Mesenchymal stem cell (in vitro differentiated cells and primary cell): ENCODE measurements around the gene CATSPER3.

Experiments used
- DNase-seq: peaks from one replicate; pipeline ENCODE4 v3.0.0-alpha.2; 2013
- H2AFZ ChIP-seq: one replicate; pipeline ENCODE4 v1.6.1; 2013; ENCODE audit warnings: low read depth, mild to moderate bottlenecking, control low read depth, inconsistent platforms, low read length, moderate library complexity
- H2AK5ac ChIP-seq: 2 replicates; pipeline ENCODE4 v1.6.1; 2013; ENCODE audit warnings: low read length, moderate library complexity, mild to moderate bottlenecking, inconsistent platforms; ENCODE audit not compliant: severe bottlenecking
- H2BK120ac ChIP-seq: one replicate; pipeline ENCODE4 v1.6.1; 2013; ENCODE audit warnings: low read depth, mild to moderate bottlenecking, inconsistent platforms, low read length, moderate library complexity
- H2BK12ac ChIP-seq, 2 experiments: one replicate each; pipeline ENCODE4 v1.6.1; 2013; ENCODE audit warnings: inconsistent platforms in 2 of 2, low read length in 2 of 2, mild to moderate bottlenecking in 2 of 2, moderate library complexity in 2 of 2, control low read depth in 1 of 2
- H2BK15ac ChIP-seq: one replicate; pipeline ENCODE4 v1.6.1; 2013; ENCODE audit warnings: mild to moderate bottlenecking, low read depth, inconsistent platforms; ENCODE audit not compliant: poor library complexity, severe bottlenecking
- H2BK5ac ChIP-seq: 2 replicates; pipeline ENCODE4 v1.6.1; 2013; ENCODE audit warnings: low read depth, mild to moderate bottlenecking, low read length, control low read depth, inconsistent platforms; ENCODE audit not compliant: poor library complexity, severe bottlenecking
- H3K14ac ChIP-seq, 2 experiments: one replicate each; pipeline ENCODE4 v1.6.1; 2013; ENCODE audit warnings: inconsistent platforms in 2 of 2, low read length in 2 of 2, control low read depth in 1 of 2, mild to moderate bottlenecking in 1 of 2, moderate library complexity in 1 of 2
- H3K18ac ChIP-seq, 2 experiments: one replicate each; pipeline ENCODE4 v1.6.1; 2013; ENCODE audit warnings: inconsistent platforms in 2 of 2, low read length in 2 of 2, control low read depth in 1 of 2, low read depth in 1 of 2, mild to moderate bottlenecking in 1 of 2
- H3K23ac ChIP-seq, 2 experiments: one replicate each; pipeline ENCODE4 v1.6.1; 2013; ENCODE audit warnings: inconsistent platforms in 2 of 2, low read length in 2 of 2, mild to moderate bottlenecking in 2 of 2, moderate library complexity in 2 of 2, control low read depth in 1 of 2
- H3K27ac ChIP-seq: 2 replicates; pipeline ENCODE4 v1.5.1; 2013; ENCODE audit warnings: mild to moderate bottlenecking, moderate library complexity, low read length, control low read depth, inconsistent platforms; ENCODE audit not compliant: poor library complexity, severe bottlenecking
- H3K27me3 ChIP-seq, 2 experiments: 2 replicates each; pipeline versions ENCODE4 v1.6.1 to v1.7.0; 2013; ENCODE audit warnings: low read length in 2 of 2, mild to moderate bottlenecking in 2 of 2, moderate library complexity in 2 of 2, control low read depth in 1 of 2, inconsistent platforms in 1 of 2; ENCODE audit not compliant: control insufficient read depth in 1 of 2, insufficient read depth in 1 of 2
- H3K36me3 ChIP-seq, 2 experiments: 2 replicates each; pipeline versions ENCODE4 v1.6.1 to v1.7.0; 2013; ENCODE audit warnings: low read length in 2 of 2, control low read depth in 1 of 2, inconsistent platforms in 1 of 2, low read depth in 1 of 2, mild to moderate bottlenecking in 1 of 2; ENCODE audit not compliant: insufficient read depth in 2 of 2, control insufficient read depth in 1 of 2
- H3K4ac ChIP-seq, 2 experiments: one replicate each; pipeline ENCODE4 v1.6.1; 2013; ENCODE audit warnings: inconsistent platforms in 2 of 2, low read length in 2 of 2, mild to moderate bottlenecking in 2 of 2, moderate library complexity in 2 of 2, control low read depth in 1 of 2, low read depth in 1 of 2
- H3K4me1 ChIP-seq: 2 replicates; pipeline ENCODE4 v1.6.1; 2013; ENCODE audit warnings: low read depth, low read length, control low read depth; ENCODE audit not compliant: control insufficient read depth, insufficient read depth
- H3K4me2 ChIP-seq: 2 replicates; pipeline ENCODE4 v1.6.1; 2013; ENCODE audit warnings: low read length, mild to moderate bottlenecking, inconsistent platforms; ENCODE audit not compliant: poor library complexity, severe bottlenecking
- H3K4me3 ChIP-seq, 2 experiments: 2 replicates each; pipeline versions ENCODE4 v1.5.1 to v1.7.0; 2013; ENCODE audit warnings: low read length in 2 of 2, mild to moderate bottlenecking in 2 of 2, control low read depth in 1 of 2, low read depth in 1 of 2; ENCODE audit not compliant: insufficient read depth in 1 of 2
- H3K79me1 ChIP-seq: replicated peaks from 2 replicates; pipeline ENCODE4 v1.6.1; 2013; ENCODE audit warnings: mild to moderate bottlenecking, control low read depth, low read length, inconsistent platforms; ENCODE audit not compliant: poor library complexity, severe bottlenecking
- H3K9ac ChIP-seq: 2 replicates; pipeline ENCODE4 v1.7.0; 2013; ENCODE audit warnings: mild to moderate bottlenecking, low read length, moderate library complexity
- H3K9me3 ChIP-seq: 2 replicates; pipeline ENCODE4 v1.7.0; 2013; ENCODE audit warnings: mild to moderate bottlenecking, low read length; ENCODE audit not compliant: control insufficient read depth
- H4K8ac ChIP-seq: one replicate; pipeline ENCODE4 v1.6.1; 2013; ENCODE audit warnings: inconsistent platforms, mild to moderate bottlenecking, low read length, moderate library complexity
- H4K91ac ChIP-seq: one replicate; pipeline ENCODE4 v1.6.1; 2013; ENCODE audit warnings: mild to moderate bottlenecking, low read length, inconsistent platforms
- WGBS: methylation state at CpG from one replicate; pipeline ENCODE4 v1.1.7; 2013; ENCODE audit warnings: mixed read lengths; 5-methylcytosine and 5-hydroxymethylcytosine counted together

The CATSPER3 gene

DNA sequence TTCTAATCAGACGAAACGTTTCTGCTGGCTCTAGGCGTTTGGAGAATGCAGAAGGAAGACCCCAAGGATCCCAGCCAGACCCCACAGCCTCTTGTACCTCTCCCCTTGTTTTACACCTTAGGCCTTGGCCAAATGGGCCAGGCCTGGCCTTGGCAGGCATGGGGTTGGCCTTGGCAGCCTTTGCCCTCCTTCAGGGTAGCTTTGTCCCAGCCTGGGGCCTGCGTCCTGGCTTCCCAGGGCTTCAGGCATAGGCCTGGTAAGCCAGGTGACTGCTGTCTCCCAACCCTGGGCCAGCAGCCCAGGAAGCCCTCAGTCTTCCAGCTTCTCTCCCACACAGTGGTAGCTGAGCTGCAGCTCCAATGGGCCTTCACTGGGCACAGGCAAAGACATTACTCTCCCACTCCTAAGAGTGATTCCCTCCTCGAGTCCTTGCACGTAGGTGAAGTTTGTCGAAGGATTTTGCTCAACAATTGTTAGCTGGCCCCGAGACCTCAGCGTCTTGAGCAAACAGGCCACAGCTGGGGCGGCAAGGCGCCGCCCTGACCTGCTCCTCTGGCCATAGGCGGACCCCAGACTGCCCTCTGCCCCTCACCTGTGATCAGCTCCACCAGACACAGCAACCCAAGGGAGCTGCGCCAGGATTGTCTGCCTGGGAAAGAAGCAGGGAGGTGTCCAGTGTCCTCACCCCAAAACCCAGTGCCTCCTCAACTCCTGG lies 67.4 kb downstream of the CATSPER3 start:
- no peak for DNase-seq
- no peak overlapping the region for H3K14ac ChIP-seq
- peak overlapping the region; percentile 90 for H4K91ac ChIP-seq
- H2AFZ ChIP-seq: no peak overlapping the region
- peak overlapping the region in 1 of 2 experiments; percentile 48 for H3K18ac ChIP-seq
- H2BK15ac ChIP-seq: peak overlapping the region; percentile 54
- H2BK5ac ChIP-seq: no peak overlapping the region
- no peak overlapping the region for H4K8ac ChIP-seq
- H3K27ac ChIP-seq: no peak overlapping the region
- no peak overlapping the region for H3K4me3 ChIP-seq
- peaks cover 34% of the 10 kb centered on the region for H3K4me1 ChIP-seq
- no peaks in the 10 kb centered on the region for H3K36me3 ChIP-seq
- H2BK120ac ChIP-seq: no peak overlapping the region
- H3K23ac ChIP-seq: no peak overlapping the region
- H3K9me3 ChIP-seq: no peaks in the 10 kb centered on the region
- 72% methylated on average over 14 of the region's 14 CpGs for whole genome bisulfite sequencing
- H2AK5ac ChIP-seq: no peak overlapping the region
- no peaks in the 10 kb centered on the region for H3K79me1 ChIP-seq
- no peak overlapping the region for H3K9ac ChIP-seq
- H3K4ac ChIP-seq: peak overlapping the region in 1 of 2 experiments; percentile 47
- no peak overlapping the region for H3K4me2 ChIP-seq
- H3K27me3 ChIP-seq: peaks cover 81 to 90% of the 10 kb centered on the region in 2 experiments
- H2BK12ac ChIP-seq: peak overlapping the region in 1 of 2 experiments; percentile 59

DNA sequence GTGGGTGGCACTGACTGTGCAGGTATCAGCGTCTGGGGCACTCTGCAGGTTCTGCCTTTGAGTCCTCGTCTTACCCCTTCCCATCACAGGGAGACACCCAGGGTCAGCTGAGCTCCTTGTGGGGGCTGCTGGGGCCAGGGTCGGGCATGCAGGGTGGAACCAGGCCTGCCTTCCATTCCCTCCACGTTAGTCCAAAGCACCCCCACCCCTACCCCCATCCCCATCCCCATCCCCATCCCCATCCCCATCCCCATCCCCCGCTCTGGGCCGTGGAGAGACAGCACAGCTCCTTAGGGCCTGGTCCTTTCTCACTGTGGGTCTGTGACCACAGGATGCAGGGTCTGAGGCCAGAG lies 67.9 kb downstream of the CATSPER3 start:
- Histone ChIP-seq H3K4ac (no peak overlapping the region), H3K4me1 (peaks cover 38% of the 10 kb centered on the region), H3K4me3 (no peak overlapping the region), H3K9me3 (no peaks in the 10 kb centered on the region), H2BK120ac (no peak overlapping the region), H3K27ac (no peak overlapping the region), H3K36me3 (no peaks in the 10 kb centered on the region), H3K79me1 (no peaks in the 10 kb centered on the region), H4K8ac (no peak overlapping the region), H3K9ac (no peak overlapping the region), H2AK5ac (no peak overlapping the region), H3K23ac (no peak overlapping the region), H2BK12ac (no peak overlapping the region), H3K14ac (no peak overlapping the region), H2BK5ac (no peak overlapping the region), H2AFZ (no peak overlapping the region), H4K91ac (no peak overlapping the region), H3K4me2 (no peak overlapping the region), H3K18ac (no peak overlapping the region), H3K27me3 (peaks cover 81 to 90% of the 10 kb centered on the region in 2 experiments), H2BK15ac (no peak overlapping the region)
- no peak for DNase-seq
- 40% methylated on average over 5 of the region's 6 CpGs for WGBS

DNA sequence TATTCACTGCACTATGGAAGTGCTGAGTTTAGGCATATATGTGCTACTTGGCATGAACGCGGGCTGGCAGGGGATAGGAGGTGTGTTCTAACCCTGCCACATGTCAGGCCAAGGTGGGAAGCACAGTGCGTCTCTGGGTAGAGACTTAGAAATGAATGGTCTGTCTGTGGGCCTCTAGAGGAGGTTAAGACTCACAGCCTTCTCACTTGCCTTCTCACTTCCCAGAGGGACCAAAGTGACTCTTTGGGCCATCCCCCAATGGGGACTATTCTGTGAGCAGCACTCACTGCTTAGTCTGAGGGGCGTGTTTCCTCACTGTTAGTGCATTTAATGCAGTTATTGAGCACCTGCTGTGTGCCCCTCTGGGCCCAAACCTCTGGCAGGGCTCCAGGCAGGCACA lies 68.7 kb downstream of the CATSPER3 start:
- H2BK12ac ChIP-seq: no peak overlapping the region
- H3K4me1 ChIP-seq: peaks cover 36% of the 10 kb centered on the region
- H3K36me3 ChIP-seq: no peaks in the 10 kb centered on the region
- H2BK120ac ChIP-seq: no peak overlapping the region
- no peak for DNase-seq
- no peak overlapping the region for H2AFZ ChIP-seq
- H3K14ac ChIP-seq: no peak overlapping the region
- no peak overlapping the region for H3K9ac ChIP-seq
- H3K4ac ChIP-seq: no peak overlapping the region
- no peaks in the 10 kb centered on the region for H3K9me3 ChIP-seq
- peaks cover 81 to 90% of the 10 kb centered on the region in 2 experiments for H3K27me3 ChIP-seq
- H4K8ac ChIP-seq: no peak overlapping the region
- H2BK15ac ChIP-seq: no peak overlapping the region
- no peak overlapping the region for H3K23ac ChIP-seq
- H2AK5ac ChIP-seq: no peak overlapping the region
- H2BK5ac ChIP-seq: no peak overlapping the region
- no peak overlapping the region for H3K4me2 ChIP-seq
- H3K4me3 ChIP-seq: no peak overlapping the region
- no peak overlapping the region for H4K91ac ChIP-seq
- no peak overlapping the region for H3K27ac ChIP-seq
- WGBS: 50% methylated on average over 4 of the region's 4 CpGs
- H3K18ac ChIP-seq: no peak overlapping the region
- no peaks in the 10 kb centered on the region for H3K79me1 ChIP-seq

DNA sequence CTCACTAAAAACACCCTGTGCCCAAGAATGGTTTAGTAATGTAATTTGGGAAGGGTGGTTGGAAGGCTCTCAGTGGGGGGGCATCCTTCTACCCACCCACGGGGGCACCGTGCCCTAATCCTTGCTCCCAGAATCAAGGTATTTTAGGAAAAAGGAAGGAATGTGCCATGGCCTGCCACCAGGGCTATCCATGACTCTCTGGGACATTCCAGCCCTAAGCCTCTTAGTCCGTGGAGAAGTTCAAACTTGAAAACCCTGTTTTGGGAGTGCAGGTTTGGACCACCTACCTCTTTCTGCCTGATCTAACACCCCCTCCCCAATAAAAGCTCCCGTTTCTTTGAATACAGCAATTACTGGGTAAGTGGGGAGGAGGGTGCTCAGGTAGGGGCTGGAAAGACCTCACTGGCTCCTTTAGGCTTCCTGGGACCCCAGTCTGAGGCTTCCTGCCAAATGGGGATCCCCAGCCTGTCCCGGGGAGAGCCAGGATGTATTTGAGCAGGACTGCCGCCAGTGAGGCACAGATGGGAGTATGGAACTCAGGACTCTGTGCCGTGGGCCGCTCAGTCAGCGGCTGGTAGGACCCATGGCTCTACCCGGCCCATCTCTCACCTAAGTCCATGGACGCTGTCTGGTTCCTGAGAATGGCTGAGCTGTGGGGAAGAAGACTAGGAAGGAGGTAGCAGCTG lies 70.0 kb downstream of the CATSPER3 start:
- Histone ChIP-seq H3K79me1 (no peaks in the 10 kb centered on the region), H3K14ac (no peak overlapping the region), H3K23ac (no peak overlapping the region), H2BK120ac (no peak overlapping the region), H2AFZ (no peak overlapping the region), H3K27ac (no peak overlapping the region), H2AK5ac (no peak overlapping the region), H2BK12ac (no peak overlapping the region), H4K91ac (no peak overlapping the region), H3K18ac (no peak overlapping the region), H3K36me3 (no peaks in the 10 kb centered on the region), H3K4ac (no peak overlapping the region), H3K27me3 (peaks cover 85 to 90% of the 10 kb centered on the region in 2 experiments), H3K4me3 (no peak overlapping the region), H2BK5ac (no peak overlapping the region), H3K9me3 (no peaks in the 10 kb centered on the region), H3K4me1 (peaks cover 36% of the 10 kb centered on the region), H4K8ac (no peak overlapping the region), H3K9ac (no peak overlapping the region), H2BK15ac (no peak overlapping the region), H3K4me2 (no peak overlapping the region)
- WGBS: 36% methylated on average over 9 of the region's 11 CpGs
- no peak for DNase-seq
